HG03565 (cell line): ENCODE measurements around the gene SLC7A7.
"Not testable (repeated sequence)": the region's sequence is repeated elsewhere in the genome, so short reads cannot be mapped to it uniquely, and the experiment has no call there.

ENCODE experiments used
- ATAC-seq: cut with Tn5 transposase; IDR thresholded peaks from one replicate; pipeline ENCODE4 v1.9.1; 2021; ENCODE audit warnings: mild to moderate bottlenecking, moderate library complexity; ENCODE audit not compliant: unreplicated experiment

SLC7A7 gene

DNA sequence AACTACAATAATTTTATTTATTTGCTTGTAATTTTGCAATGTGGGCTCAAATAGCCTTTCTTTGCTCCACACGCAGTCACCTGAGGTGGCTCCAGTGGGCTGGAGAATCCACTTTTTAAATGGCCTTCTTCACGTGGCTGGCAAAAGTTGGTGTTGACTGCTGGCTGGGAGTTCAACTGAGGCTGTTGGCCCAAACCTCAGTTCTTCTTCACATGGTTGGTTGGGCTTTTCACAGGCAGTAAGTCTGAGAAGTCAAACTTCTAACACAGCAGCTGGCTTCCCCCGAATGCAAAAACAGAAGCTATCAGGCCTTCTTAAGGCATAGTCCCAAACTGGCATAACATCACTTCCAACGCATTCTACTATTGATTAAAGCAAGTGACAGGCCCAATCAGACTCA, 50.9 kb downstream of the SLC7A7 start:
- no peak for ATAC-seq

DNA sequence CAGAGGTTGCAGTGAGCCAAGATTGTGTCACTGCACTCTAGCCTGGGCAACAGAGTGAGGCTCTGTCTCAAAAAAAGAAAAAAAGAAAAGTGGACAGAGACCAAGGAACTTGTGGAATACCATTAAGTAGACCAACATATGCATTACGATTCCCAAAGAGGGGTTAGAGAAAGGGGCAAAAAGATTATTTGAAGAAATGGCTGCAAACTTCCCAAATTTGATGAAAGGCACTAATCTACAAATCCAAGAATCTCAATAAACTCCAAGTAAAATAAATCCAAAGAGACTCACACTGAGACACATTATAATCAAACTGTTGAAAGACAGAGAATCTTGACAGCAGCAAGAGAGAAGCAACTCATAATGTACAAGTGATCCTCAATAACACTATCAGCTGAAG, 53.5 kb downstream of the SLC7A7 start:
- ATAC-seq: no peak

DNA sequence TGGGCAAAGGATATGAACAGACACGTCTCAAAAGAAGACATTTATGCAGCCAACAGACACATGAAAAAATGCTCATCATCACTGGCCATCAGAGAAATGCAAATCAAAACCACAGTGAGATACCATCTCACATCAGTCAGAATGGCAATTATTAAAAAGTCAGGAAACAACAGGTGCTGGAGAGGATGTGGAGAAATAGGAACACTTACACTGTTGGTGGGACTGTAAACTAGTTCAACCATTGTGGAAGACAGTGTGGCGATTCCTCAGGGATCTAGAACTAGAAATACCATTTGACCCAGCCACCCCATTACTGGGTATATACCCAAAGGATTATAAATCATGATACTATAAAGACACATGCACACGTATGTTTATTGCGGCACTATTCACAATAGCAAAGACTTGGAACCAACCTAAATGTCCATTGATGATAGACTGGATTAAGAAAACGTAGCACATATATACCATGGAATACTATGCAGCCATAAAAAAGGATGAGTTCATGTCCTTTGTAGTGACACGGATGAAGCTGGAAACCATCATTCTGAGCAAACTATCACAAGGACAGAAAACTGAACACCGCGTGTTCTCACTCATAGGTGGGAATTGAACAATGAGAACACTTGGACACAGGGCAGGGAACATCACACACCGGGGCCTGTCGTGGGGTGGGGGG, 57.1 kb downstream of the SLC7A7 start:
- not testable (repeated sequence) for ATAC-seq

DNA sequence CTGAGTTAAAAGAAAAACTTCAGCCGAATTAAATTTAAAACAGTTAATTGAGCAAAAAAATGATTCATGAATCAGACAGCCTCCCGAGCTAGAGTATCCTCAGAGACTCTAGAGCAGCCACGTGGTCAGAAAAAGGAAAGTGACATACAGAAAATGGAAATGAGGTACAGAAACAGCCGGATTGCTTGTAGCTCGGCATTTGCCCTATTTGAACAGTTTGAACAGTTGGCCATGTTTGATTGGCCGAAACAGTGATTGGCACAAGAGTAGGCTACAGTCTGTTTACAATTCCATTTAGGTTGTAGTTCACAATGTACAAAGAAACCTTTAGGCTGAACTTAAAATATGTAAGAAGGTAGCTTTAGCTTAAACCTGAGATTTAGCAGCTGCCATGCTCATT, 61.6 kb downstream of the SLC7A7 start:
- ATAC-seq: no peak

DNA sequence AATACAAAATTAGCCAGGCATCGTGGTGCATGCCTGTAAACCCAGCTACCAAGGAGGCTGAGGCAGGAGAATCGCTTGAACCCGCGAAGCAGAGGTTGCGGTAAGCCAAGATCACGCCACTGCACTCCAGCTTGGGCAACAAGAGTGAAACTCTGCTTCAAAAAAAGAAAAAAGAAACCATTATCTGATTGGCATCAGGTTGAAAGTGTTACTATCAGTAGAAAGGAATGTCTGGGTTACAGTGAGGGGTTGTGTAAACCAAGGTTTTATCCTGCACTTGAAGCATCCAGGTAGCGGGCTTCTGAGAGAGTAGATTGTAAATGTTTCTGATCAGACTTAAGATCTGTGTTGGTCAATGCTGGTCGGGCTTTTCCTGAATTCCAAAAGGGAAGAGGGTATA, 62.8 kb downstream of the SLC7A7 start:
- no peak for ATAC-seq

DNA sequence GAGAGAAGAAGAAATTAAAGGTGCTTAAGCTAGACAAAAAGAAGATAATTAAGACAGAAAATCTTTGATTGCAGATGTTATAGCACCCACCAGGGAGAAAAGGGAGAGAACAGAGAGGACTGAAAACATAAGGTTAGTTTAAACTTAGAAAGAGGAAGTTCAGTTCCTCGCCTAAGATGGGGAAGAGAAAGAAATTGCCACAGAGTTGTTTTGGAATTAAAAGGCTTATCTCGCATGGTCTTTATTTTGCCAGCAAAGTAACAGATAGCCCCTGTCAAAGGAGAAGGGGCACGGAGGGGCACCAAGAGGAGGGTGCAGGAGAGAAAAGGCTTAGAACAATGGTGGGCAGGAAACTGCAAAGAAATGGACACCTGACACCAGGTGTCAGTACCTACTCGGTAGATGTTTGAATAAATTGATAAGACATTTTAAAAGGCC, 66.6 kb downstream of the SLC7A7 start:
- ATAC-seq: no peak

DNA sequence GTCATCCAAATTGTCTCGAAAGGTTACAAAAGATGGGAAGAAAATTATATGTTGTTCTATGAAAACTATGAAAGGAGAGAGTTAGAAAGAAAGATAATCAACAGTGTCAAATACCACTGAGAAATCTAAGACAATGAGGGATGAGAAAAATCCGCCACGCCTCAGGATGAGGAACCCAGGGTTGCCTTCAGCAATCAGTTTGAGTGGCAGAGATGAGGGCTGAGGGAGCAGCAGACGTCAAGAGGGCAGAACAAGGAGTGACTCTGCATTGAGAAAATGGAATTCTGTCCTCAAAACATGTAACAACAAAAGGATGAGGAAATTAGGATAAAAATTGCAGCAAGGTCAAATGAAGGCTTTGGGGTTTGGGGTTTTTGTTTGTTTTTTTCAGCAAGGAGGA, 67.0 kb downstream of the SLC7A7 start:
- ATAC-seq: no peak

DNA sequence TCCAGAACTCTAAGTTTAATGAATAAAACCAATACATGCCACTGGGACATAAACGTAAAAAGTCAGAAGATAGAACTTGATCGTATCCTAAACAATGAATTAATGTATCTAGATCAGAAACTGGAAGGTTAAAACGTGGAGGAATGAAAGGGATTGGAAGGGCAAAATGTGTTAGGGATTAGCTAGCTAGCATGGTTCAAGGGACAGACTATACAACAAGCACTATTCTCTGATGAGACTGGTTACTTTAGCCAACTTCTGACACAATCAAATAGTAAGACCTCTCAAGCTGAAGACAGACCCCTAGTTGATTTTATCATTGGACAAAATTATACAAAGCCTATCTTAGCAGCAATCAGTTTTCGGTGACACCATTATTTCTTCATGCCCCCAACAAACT, 67.5 kb downstream of the SLC7A7 start:
- no peak for ATAC-seq

DNA sequence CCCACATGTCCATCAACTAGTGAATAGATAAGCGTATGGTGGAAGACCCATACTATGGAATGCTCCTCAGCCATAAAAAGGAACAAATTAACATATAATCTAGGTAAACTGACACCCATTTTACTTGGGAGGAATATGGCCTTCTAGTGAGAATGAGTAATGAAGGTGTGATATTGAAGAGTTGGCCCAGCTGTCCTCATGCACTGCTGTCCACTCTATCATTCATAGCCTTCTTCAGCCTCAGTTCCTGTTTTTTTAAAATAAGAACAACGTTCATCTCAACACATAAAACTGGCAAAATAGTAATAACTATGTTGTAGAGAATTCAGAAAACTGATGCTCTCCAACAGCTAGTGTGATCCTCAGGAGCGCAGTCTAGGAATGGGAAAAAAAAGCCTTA, 75.2 kb downstream of the SLC7A7 start:
- ATAC-seq: no peak

DNA sequence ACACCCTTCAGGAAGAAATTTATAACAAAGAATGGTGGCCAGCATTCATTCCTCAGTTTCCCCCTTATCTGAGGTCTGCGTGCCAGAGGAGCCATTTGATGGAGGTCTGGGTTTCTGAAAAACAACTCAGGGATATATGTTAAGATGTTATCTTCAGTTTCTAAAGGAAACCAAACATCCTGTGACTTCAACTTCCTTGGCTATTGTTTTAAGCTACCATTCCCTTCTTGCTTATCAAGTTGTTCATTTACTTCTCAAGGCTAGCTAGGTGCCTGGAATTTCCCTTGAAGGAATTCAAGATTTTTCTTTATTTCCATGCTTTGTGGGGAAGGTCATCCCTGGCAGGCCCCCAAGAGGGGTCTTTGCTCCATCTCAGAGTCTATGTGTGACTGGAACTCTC, 75.8 kb downstream of the SLC7A7 start:
- no peak for ATAC-seq

DNA sequence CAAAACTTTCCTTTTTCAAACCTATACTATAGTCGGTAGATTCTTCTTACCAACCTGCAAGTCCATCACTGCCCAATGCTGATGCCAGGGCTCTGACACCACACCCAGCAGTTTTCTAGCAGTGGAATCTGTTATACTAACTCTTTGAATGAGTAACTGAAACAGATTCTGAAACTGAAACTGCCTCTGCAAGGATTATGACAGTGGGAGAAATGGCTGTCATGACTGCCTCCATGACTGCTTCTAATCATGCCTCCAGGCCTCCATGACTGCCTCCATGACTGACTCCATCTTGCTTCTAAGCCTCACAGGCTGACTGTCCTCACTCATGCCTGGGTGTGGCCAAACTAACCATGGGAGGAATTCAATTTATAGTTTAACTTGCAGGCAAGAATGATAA, 78.2 kb downstream of the SLC7A7 start:
- ATAC-seq: peak; percentile 67

DNA sequence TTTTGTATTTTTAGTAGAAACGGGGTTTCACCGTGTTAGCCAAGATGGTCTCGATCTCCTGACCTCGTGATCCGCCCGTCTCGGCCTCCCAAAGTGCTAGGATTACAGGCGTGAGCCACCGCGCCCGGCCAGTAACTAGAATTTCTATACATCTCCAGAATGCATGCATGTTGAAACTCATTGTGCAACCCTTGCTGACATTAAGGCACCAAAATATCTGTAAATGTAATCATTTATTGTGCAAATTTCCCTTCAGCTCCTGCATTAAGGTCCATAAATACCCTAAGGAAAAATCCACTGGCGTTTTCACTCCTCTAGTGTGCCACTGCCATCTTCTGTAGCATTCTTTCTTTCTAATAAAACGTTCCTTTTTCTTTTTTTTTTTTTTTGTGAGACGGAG, 78.9 kb downstream of the SLC7A7 start:
- not testable (repeated sequence) for ATAC-seq

DNA sequence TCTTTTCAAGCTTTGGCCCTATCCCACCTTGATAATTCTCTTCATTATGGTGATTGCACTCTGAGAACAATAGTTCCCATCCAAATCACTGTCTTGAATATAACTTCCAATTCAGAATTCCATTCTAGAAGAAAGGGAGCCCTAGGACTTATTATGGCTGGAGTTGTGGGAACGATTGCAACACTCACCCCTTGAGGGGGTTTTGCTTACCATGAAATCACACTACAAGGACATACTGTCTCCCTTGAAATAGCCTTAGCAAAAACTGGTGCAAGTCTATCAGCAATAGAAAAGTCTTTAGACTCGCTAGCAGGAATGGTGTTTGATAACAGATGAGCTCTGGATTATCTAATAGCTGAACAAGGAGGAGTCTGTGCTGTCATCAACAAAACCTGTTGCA, 80.1 kb downstream of the SLC7A7 start:
- ATAC-seq: no peak

DNA sequence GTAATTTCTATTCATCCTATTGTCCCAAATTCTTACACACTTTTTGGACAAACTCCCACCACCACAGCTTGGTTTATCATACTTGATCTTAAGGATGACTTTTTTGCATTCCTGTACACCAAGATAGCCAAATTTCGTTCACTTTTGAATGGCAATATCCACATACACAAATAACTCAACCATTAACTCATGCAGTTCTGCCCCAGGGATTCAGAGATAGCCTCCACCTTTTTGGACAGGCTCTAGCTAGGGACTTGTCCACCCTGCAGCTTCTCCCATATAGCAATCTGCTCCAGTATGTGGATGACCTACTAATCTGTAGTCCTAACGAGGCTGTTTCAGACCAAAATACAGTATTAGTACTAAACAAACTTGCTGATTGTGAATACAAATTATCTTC, 81.4 kb downstream of the SLC7A7 start:
- ATAC-seq: no peak

DNA sequence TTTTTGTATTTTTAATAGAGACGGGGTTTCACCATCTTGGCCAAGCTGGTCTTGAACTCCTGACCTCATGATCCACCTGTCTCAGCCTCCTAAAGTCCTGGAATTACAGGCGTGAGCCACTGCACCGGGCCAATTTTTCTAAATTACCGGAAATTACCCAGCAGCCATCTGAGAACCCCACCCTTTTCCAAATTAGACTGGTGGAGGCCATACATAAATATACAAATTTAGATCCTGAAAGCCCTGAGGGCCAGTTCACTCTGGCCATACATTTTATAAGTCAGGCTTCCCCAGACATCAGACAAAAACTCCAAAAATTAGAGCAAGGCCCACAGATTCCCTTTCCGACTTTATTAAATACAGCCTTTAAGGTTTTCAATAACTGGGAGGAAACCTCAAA, 83.2 kb downstream of the SLC7A7 start:
- ATAC-seq: not testable (repeated sequence)

DNA sequence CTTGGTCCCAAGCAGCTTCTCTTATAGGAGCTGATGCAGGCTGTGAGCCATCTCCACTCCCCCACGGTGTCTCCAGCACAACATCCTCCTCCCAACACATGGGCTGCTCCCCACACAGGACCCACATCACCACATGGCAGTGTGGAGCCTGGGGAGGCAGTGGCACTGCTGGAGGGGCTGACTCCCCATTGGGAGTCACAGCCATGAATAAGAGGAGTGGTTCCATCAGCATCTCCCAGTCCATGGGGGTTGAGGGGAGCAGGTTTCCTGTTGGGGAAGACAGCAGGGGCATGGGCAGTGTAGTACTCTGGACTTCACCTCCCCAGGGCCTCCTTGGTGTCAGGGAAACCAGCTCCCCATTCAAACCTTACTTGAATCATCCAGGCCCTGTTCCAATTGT, 89.2 kb downstream of the SLC7A7 start:
- ATAC-seq: no peak

DNA sequence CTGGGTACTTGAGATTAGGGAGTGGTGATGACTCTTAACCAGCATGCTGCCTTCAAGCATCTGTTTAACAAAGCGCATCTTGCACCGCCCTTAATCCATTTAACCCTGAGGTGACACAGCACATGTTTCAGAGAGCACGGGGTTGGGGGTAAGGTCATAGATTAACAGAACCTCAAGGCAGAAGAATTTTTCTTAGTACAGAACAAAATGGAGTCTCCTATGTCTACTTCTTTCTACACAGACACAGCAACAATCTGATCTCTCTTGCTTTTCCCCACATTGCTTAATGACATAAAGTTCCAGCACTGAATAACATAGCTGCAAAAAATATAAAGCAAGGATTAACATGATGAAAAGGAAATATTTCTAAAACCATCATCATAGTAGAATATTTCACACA, 89.9 kb downstream of the SLC7A7 start:
- not testable (repeated sequence) for ATAC-seq

DNA sequence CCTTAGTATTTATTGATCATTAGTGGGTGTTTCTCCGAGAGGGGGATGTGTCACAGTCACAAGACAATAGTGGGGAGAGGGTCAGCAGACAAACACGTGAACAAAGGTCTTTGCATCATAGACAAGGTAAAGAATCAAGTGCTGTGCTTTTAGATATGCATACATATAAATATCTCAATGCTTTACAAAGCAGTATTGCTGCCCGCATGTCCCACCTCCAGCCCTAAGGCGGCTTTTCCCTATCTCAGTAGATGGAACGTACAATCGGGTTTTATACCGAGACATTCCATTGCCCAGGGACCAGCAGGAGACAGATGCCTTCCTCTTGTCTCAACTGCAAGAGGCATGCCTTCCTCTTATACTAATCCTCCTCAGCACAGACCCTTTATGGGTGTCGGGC, 90.4 kb downstream of the SLC7A7 start:
- not testable (repeated sequence) for ATAC-seq

DNA sequence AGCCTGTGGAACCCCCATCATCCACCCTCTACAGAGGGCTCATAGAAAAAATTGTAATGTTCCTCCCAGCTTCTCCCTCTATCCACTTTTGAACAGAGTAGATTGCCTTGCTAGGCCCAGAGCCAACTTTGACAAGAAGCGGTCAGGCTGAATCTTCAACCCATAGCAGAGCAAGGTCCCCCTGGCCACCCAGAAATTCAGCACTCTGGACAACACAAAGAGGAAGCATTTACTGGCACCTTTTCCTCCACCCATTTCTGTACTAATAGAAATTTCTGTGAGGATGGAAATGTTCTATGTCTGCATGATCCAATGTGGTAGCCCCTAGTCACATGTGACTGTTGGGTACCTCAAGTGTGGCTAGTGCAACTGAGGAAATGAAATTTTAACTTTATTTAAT, 91.4 kb downstream of the SLC7A7 start:
- no peak for ATAC-seq
